RWPE2 (cell line): ENCODE results near the gene FAM118A.
A peak's percentile ranks its signal among the peaks of the same experiment; 100 is the strongest.

Experiments
- ATAC-seq: fragments of 200-7000 bp; cut with Tn5 transposase; 3 replicates; pipeline ENCODE4 v1.9.1; 2021; ENCODE audit warnings: low read depth
- DNase-seq: peaks from one replicate; pipeline ENCODE4 v3.0.0-alpha.2; 2020; ENCODE audit warnings: low spot score
- H3K27ac ChIP-seq: fragments of 450-650 bp; 2 replicates; pipeline ENCODE4 v1.5.1; 2017; ENCODE audit warnings: mild to moderate bottlenecking; ENCODE audit not compliant: poor library complexity, severe bottlenecking
- H3K27me3 ChIP-seq: fragments of 250-450 bp; sonication (Bioruptor Pico); 2 replicates; pipeline ENCODE4 v1.5.1; 2021; ENCODE audit warnings: mild to moderate bottlenecking, moderate library complexity; ENCODE audit not compliant: insufficient read depth, poor library complexity, severe bottlenecking
- H3K36me3 ChIP-seq: fragments of 250-450 bp; sonication (Bioruptor Pico); 2 replicates; pipeline ENCODE4 v1.5.1; 2020; ENCODE audit warnings: low read depth, mild to moderate bottlenecking, moderate library complexity
- H3K4me1 ChIP-seq: fragments of 250-450 bp; sonication (Bioruptor Pico); 2 replicates; pipeline ENCODE4 v1.5.1; 2021; ENCODE audit warnings: mild to moderate bottlenecking, moderate library complexity; ENCODE audit not compliant: insufficient read depth, poor library complexity, severe bottlenecking
- H3K4me3 ChIP-seq: fragments of 250-450 bp; sonication (Bioruptor Pico); 2 replicates; pipeline ENCODE4 v1.5.1; 2021; ENCODE audit warnings: mild to moderate bottlenecking, moderate library complexity; ENCODE audit not compliant: severe bottlenecking
- H3K9me3 ChIP-seq: fragments of 250-450 bp; sonication (Bioruptor Pico); 2 replicates; pipeline ENCODE4 v1.5.1; 2021; ENCODE audit warnings: mild to moderate bottlenecking, moderate library complexity; ENCODE audit not compliant: severe bottlenecking
- CTCF ChIP-seq: fragments of 450-650 bp; IDR thresholded peaks from one replicate; pipeline ENCODE4 v1.5.1; 2017; ENCODE audit warnings: mild to moderate bottlenecking, moderate library complexity; ENCODE audit not compliant: poor library complexity, severe bottlenecking

FAM118A gene

GRCh38 chr22:45284705-45285262 is 24.9 kb upstream of the FAM118A start, which contains the start of gene UPK3A:
UPK3A (plus strand) TSS chr22:45284949; CDS start chr22:45285014, 65 bp downstream.
- ATAC-seq (peak; percentile 92), DNase-seq (no peak)
- Histone ChIP-seq H3K9me3 (no peaks in the 10 kb centered on the region), H3K36me3 (no peaks in the 10 kb centered on the region), H3K27me3 (no peaks in the 10 kb centered on the region), H3K4me1 (no peaks in the 10 kb centered on the region), H3K4me3 (no peak within 1 kb of the TSS), H3K27ac (no peak within 1 kb of the TSS)
- no peak for TF ChIP-seq CTCF

DNA sequence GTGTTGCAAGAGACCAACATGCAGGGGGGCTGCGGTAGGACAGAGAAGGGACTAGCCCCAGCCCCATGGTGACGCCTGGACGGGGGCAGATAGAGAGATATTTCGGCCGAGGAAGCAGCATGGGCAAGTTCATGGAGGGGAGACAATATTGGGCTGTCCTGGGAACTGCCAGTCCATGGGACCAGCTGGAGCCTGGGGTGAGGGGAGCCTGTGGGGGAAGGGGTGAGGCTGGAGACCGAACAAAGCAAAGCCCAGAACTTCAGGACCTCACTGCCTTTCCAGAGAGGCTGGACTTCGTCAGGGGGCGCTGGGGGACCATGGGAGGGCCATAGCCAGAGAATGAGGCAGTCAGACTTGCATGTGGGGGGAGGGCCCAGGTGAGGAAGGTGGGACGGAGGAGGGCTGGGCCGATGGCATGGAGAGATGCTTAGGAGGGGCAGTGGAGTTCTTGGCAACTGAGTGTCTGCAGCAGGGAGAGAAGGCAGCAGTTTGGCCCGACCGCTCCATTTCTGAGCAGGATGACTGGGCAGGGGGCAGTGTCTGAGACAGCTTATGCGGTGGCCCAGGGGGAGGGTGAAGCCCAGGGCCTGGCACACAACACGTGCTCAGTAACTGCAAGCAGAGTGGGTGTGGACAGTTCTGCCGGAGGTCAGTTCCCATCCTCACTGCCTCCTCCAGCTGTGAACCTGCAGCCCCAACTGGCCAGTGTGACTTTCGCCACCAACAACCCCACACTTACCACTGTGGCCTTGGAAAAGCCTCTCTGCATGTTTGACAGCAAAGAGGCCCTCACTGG is 24.3 kb upstream of the FAM118A start:
- TF ChIP-seq CTCF, result no peak
- Histone ChIP-seq H3K36me3 (no peaks in the 10 kb centered on the region), H3K9me3 (no peaks in the 10 kb centered on the region), H3K4me1 (no peaks in the 10 kb centered on the region), H3K4me3 (no peak overlapping the region), H3K27ac (no peak overlapping the region), H3K27me3 (no peaks in the 10 kb centered on the region)
- DNase-seq, result no peak
- ATAC-seq, result no peak

DNA sequence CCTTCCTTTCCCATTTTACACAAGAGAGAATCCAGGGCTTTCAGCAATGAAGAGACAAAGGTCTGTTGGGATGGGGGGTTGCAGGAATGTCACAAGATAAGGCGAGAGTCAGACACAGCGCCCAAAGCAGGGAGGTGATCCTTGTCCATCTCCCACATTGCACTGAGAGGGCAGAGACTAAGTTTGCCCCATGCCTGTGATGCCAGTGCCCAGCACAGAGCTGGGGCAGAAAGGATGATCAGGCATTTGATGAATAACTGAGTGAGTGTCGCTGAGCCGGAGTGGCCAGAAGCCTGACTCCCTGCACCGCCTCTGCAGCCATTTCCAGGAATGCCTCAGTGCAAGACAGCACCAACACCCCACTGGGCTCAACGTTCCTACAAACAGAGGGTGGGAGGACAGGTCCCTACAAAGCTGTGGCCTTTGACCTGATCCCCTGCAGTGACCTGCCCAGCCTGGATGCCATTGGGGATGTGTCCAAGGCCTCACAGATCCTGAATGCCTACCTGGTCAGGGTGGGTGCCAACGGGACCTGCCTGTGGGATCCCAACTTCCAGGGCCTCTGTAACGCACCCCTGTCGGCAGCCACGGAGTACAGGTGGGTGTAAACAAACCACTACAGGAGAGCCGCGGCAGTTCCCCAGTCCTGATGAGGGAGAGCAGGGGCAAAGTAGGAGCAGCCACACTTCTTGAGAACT is 22.7 kb upstream of the FAM118A start:
- Histone ChIP-seq H3K9me3 (no peaks in the 10 kb centered on the region), H3K36me3 (no peaks in the 10 kb centered on the region), H3K4me3 (no peak overlapping the region), H3K27me3 (no peaks in the 10 kb centered on the region), H3K27ac (no peak overlapping the region), H3K4me1 (no peaks in the 10 kb centered on the region)
- no peak for TF ChIP-seq CTCF
- ATAC-seq (no peak), DNase-seq (no peak)

DNA sequence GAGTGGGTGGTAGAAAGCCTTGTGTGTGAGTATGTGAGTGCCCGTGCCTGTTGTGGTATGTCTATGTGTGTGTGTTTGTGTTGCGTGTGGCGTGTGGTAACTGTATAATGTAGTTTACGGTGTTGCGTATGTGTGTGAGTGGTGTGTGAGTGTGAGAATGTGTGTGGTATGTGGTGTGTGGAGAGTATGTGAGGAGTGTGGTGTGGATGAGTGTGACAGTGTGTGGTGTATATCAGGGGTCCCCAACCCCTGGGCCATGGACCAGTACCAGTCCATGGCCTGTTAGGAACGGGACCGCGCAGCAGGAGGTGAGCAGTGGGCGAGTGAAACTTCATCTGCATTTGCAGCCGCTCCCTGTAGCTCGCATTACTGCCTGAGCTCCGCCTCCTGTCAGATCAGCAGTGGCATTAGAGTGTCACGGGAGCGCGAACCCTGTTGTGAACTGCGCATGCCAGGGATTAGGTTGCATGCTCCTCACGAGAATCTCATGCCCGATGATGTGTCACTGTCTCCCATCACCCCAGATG is 19.3 kb upstream of the FAM118A start:
- H3K4me3 ChIP-seq, result no peak overlapping the region
- TF ChIP-seq CTCF, result no peak
- H3K27me3 ChIP-seq, result no peaks in the 10 kb centered on the region
- H3K4me1 ChIP-seq, result no peaks in the 10 kb centered on the region
- DNase-seq, result no peak
- ATAC-seq, result peak; percentile 66
- H3K9me3 ChIP-seq, result no peaks in the 10 kb centered on the region
- H3K27ac ChIP-seq, result no peak overlapping the region
- no peaks in the 10 kb centered on the region for H3K36me3 ChIP-seq
